AG04450 (cell line): ENCODE measurements around the gene SMIM27. TPM values are rescaled to one million over a fixed set of nuclear protein-coding genes. Genes with fewer than 3 reads are reported as not detected.

Experiments used
- CTCF ChIA-PET: fragments of 300-600, 350-600 bp; formaldehyde crosslinking; extraction: SDS; loops from one replicate; lab custom pipeline; 2022; ENCODE audit warnings: antibody characterized with exemption, inconsistent platforms; lab: Charles Lee
- POLR2A ChIA-PET: fragments of 350-600 bp; formaldehyde crosslinking; extraction: SDS; loops from one replicate; lab custom pipeline; 2021; ENCODE audit warnings: antibody characterized with exemption, inconsistent platforms; lab: Yijun Ruan, JAX
- DNase-seq: peaks from one replicate; pipeline ENCODE4 v3.0.0-alpha.2; 2011; ENCODE audit warnings: low read depth, low spot score
- H3K27ac ChIP-seq: one replicate; pipeline ENCODE4 v1.5.1; 2012; ENCODE audit warnings: low read depth, low read length, control low read depth
- H3K27me3 ChIP-seq: one replicate; pipeline ENCODE4 v1.6.0; 2012; ENCODE audit warnings: low read length; ENCODE audit not compliant: control insufficient read depth, insufficient read depth
- H3K4me3 ChIP-seq: 2 replicates; pipeline ENCODE4 v1.5.1; 2011; ENCODE audit warnings: mild to moderate bottlenecking, low read depth, low read length, control low read depth
- H3K9me3 ChIP-seq: 2 replicates; pipeline ENCODE4 v1.5.1; 2012; ENCODE audit warnings: low read length; ENCODE audit not compliant: control insufficient read depth, insufficient read depth
- CTCF ChIP-seq: IDR thresholded peaks from 2 replicates; pipeline ENCODE4 v1.5.1; 2011; ENCODE audit warnings: low read depth, low read length, control low read depth, inconsistent platforms
- polyA plus RNA-seq: library from polyadenylated mRNA; depleted of rRNA; stranded (reverse); fragments of >200 nt; gene quantifications from 2 replicates; pipeline ENCODE4 v1.2.3, GENCODE V29; 2011

The SMIM27 gene
- polyA plus RNA-seq, 1 experiment: 7.2 TPM

GRCh38 chr9:32579706-32580331 is 27.7 kb downstream of the SMIM27 start:
- Histone ChIP-seq H3K27ac (no peak overlapping the region), H3K4me3 (no peak overlapping the region), H3K27me3 (no peaks in the 10 kb centered on the region), H3K9me3 (no peaks in the 10 kb centered on the region)
- POLR2A ChIA-PET: interaction anchor here (0.7 to 1.5 kb wide), 3 partner anchors 195 to 445 kb away, joined by 3 to 7 read pairs (median 3); partner anchors contain the start of genes ACO1 and DNAJA1
- CTCF ChIA-PET: interaction anchor here (0.6 to 20.3 kb wide), 71 partner anchors 7 to 458 kb away, joined by 3 to 1261 read pairs (median 5); partner anchors contain the start of genes ACO1, NDUFB6, RIGI and SMIM27
- peak; percentile 2 for DNase-seq
- TF ChIP-seq CTCF: peak; percentile 96

GRCh38 chr9:32580631-32581300 is 28.6 kb downstream of the SMIM27 start:
- CTCF ChIA-PET: interaction anchor here (0.6 to 20.3 kb wide), 53 partner anchors 8 to 449 kb away, joined by 3 to 1261 read pairs (median 6); partner anchors contain the start of genes ACO1, NDUFB6 and RIGI
- Histone ChIP-seq H3K27me3 (no peaks in the 10 kb centered on the region), H3K27ac (no peak overlapping the region), H3K4me3 (no peak overlapping the region), H3K9me3 (no peaks in the 10 kb centered on the region)
- POLR2A ChIA-PET: interaction anchor here (1.5 kb wide), 1 partner anchor 202 kb away, joined by 4 read pairs; no protein-coding TSS in a partner anchor
- no peak for TF ChIP-seq CTCF
- DNase-seq: no peak

- no peaks in the 10 kb centered on the region for H3K27me3 ChIP-seq
- DNase-seq: peak; percentile 29
- H3K9me3 ChIP-seq: no peaks in the 10 kb centered on the region
- CTCF ChIA-PET: interaction anchor here (0.6 to 20.3 kb wide), 45 partner anchors 8 to 441 kb away, joined by 3 to 1261 read pairs (median 4); partner anchors contain the start of genes ACO1, NDUFB6 and RIGI
- peak; percentile 75 for TF ChIP-seq CTCF
- no peak overlapping the region for H3K27ac ChIP-seq
- POLR2A ChIA-PET: interaction anchor here (0.5 to 1.5 kb wide), 2 partner anchors 203 to 388 kb away, joined by 4 read pairs; no protein-coding TSS in a partner anchor
- no peak overlapping the region for H3K4me3 ChIP-seq
Observed at GRCh38 chr9:32581512-32582143, 29.5 kb downstream of the SMIM27 start.

- Histone ChIP-seq H3K27me3 (no peaks in the 10 kb centered on the region), H3K9me3 (no peaks in the 10 kb centered on the region), H3K27ac (no peak overlapping the region), H3K4me3 (no peak overlapping the region)
- ChIA-PET CTCF (interaction anchor here (1.3 to 20.3 kb wide), 4 partner anchors 13 to 383 kb away, joined by 4 to 1261 read pairs (median 82); no protein-coding TSS in a partner anchor), POLR2A (no interaction called here)
- TF ChIP-seq CTCF: no peak
- DNase-seq: no peak
Observed at GRCh38 chr9:32584784-32585183, 32.7 kb downstream of the SMIM27 start.
